NCI-H2029 treated with DMSO at 0.1 percent for 48 hours (cell line): ENCODE results near the gene PARD3B.

Experiments used
- DNase-seq: peaks from one replicate; lab custom pipeline; 2025; lab: John Stamatoyannopoulos, UW

The PARD3B gene

GRCh38 chr2:204892506-204893255 is 347.4 kb downstream of the PARD3B start:
- no peak for DNase-seq

GRCh38 chr2:204896146-204896545 is 350.9 kb downstream of the PARD3B start:
- no peak for DNase-seq

- DNase-seq = no peak
These were observed 352.3 kb downstream of the PARD3B start for GRCh38 chr2:204897561-204897960.

- DNase-seq = no peak
These were observed 353.8 kb downstream of the PARD3B start for GRCh38 chr2:204898928-204899640.

GRCh38 chr2:204899983-204900382 is 354.7 kb downstream of the PARD3B start:
- no peak for DNase-seq

- no peak for DNase-seq
These were observed 355.2 kb downstream of the PARD3B start for GRCh38 chr2:204900487-204900886.

GRCh38 chr2:204900910-204901309 is 355.6 kb downstream of the PARD3B start:
- DNase-seq = no peak

- DNase-seq = no peak
These were observed 356.3 kb downstream of the PARD3B start for GRCh38 chr2:204901591-204901990.

- DNase-seq = no peak
These were observed 364.5 kb downstream of the PARD3B start for GRCh38 chr2:204909791-204910190.

- no peak for DNase-seq
These were observed 368.0 kb downstream of the PARD3B start for GRCh38 chr2:204913312-204913711.

- DNase-seq = no peak
These were observed 368.7 kb downstream of the PARD3B start for GRCh38 chr2:204913854-204914464.

GRCh38 chr2:204914708-204915107 is 369.4 kb downstream of the PARD3B start:
- no peak for DNase-seq

- DNase-seq = no peak
These were observed 371.9 kb downstream of the PARD3B start for GRCh38 chr2:204917089-204917701.

- DNase-seq = no peak
These were observed 375.5 kb downstream of the PARD3B start for GRCh38 chr2:204920776-204921175.

- no peak for DNase-seq
These were observed 378.7 kb downstream of the PARD3B start for GRCh38 chr2:204923957-204924356.

- no peak for DNase-seq
These were observed 386.3 kb downstream of the PARD3B start for GRCh38 chr2:204931562-204931961.

- no peak for DNase-seq
These were observed 388.6 kb downstream of the PARD3B start for GRCh38 chr2:204933735-204934374.

GRCh38 chr2:204944927-204945326 is 399.7 kb downstream of the PARD3B start:
- DNase-seq = no peak

GRCh38 chr2:204945376-204945775 is 400.1 kb downstream of the PARD3B start:
- DNase-seq = no peak

GRCh38 chr2:204946892-204947291 is 401.6 kb downstream of the PARD3B start:
- no peak for DNase-seq

- DNase-seq = no peak
These were observed 402.1 kb downstream of the PARD3B start for GRCh38 chr2:204947405-204947804.
